HepG2 (cell line): ENCODE data around the gene KIF6.

ENCODE experiments used
- BCL3 ChIP-seq: sonication (generic); formaldehyde crosslinking; IDR thresholded peaks from 2 replicates; pipeline ENCODE4 v1.5.1; 2020; ENCODE audit warnings: mild to moderate bottlenecking, missing genetic modification reagents, moderate library complexity
- BORCS8-MEF2B ChIP-seq: sonication (generic); formaldehyde crosslinking; IDR thresholded peaks from 2 replicates; pipeline ENCODE4 v1.8.0; 2022; ENCODE audit warnings: mild to moderate bottlenecking, missing genetic modification reagents
- CCAR2 ChIP-seq: fragments of 200-400 bp; formaldehyde crosslinking; optimal IDR thresholded peaks from 2 replicates; pipeline ENCODE3; 2018; ENCODE audit warnings: low read depth, mild to moderate bottlenecking, low read length, moderate library complexity
- CENPT ChIP-seq: sonication (generic); formaldehyde crosslinking; IDR thresholded peaks from 2 replicates; pipeline ENCODE4 v1.8.0; 2022; ENCODE audit warnings: low read depth, mild to moderate bottlenecking, moderate library complexity, missing genetic modification reagents
- NR2F6 ChIP-seq, 2 experiments: IDR thresholded peaks; 2 replicates each; pipeline ENCODE4 v1.6.1; 2016; ENCODE audit warnings: antibody characterized with exemption in 1 of 2, mild to moderate bottlenecking in 1 of 2
- POLR2A ChIP-seq, 2 experiments: IDR thresholded peaks; 2 replicates each; pipeline ENCODE4 v1.6.1; 2011; ENCODE audit warnings: low read depth in 2 of 2, low read length in 2 of 2, mild to moderate bottlenecking in 1 of 2, moderate library complexity in 1 of 2; ENCODE audit not compliant: insufficient read depth in 1 of 2
- ZFP1 ChIP-seq: IDR thresholded peaks from 2 replicates; pipeline ENCODE4 v1.6.1; 2016
- ZNF24 ChIP-seq: fragments of 450-650 bp; IDR thresholded peaks from 2 replicates; pipeline ENCODE4 v1.6.1; 2017; ENCODE audit warnings: antibody characterized with exemption, mild to moderate bottlenecking
- ZNF367 ChIP-seq: sonication (generic); formaldehyde crosslinking; IDR thresholded peaks from 2 replicates; pipeline ENCODE4 v1.4.0; 2020; ENCODE audit warnings: missing genetic modification reagents, borderline replicate concordance
- TF ChIP-seq, protein P1 (sequence below): sonication (generic); formaldehyde crosslinking; IDR thresholded peaks from 2 replicates; pipeline ENCODE4 v1.5.0; 2020; ENCODE audit warnings: missing genetic modification reagents
- TF ChIP-seq, protein P2 (sequence below): sonication (generic); formaldehyde crosslinking; IDR thresholded peaks from 2 replicates; pipeline ENCODE4 v1.8.0; 2022; ENCODE audit warnings: mild to moderate bottlenecking, missing genetic modification reagents, borderline replicate concordance
- TF ChIP-seq, protein P3 (sequence below): sonication (generic); formaldehyde crosslinking; IDR thresholded peaks from 2 replicates; pipeline ENCODE4 v1.5.0; 2020; ENCODE audit warnings: mild to moderate bottlenecking, missing genetic modification reagents, moderate library complexity

GRCh38 chr6:39669973-39670342 is 55.2 kb downstream of the KIF6 start:
- TF ChIP-seq CENPT (CRISPR knock-in tag), result no peak
- no peak for TF ChIP-seq BORCS8-MEF2B (CRISPR knock-in tag)
- TF ChIP-seq ZNF367 (CRISPR knock-in tag), result no peak
- no peak for TF ChIP-seq BCL3 (CRISPR knock-in tag)
- TF ChIP-seq CCAR2, result no peak
- TF ChIP-seq POLR2A (IDR thresholded peaks at IDR 0.05; ENCODE audit: insufficient read depth in 1 of 2, low read depth in 2 of 2, low read length in 2 of 2), result no peak
- no peak for TF ChIP-seq ZNF24
- TF ChIP-seq, protein P1, sequence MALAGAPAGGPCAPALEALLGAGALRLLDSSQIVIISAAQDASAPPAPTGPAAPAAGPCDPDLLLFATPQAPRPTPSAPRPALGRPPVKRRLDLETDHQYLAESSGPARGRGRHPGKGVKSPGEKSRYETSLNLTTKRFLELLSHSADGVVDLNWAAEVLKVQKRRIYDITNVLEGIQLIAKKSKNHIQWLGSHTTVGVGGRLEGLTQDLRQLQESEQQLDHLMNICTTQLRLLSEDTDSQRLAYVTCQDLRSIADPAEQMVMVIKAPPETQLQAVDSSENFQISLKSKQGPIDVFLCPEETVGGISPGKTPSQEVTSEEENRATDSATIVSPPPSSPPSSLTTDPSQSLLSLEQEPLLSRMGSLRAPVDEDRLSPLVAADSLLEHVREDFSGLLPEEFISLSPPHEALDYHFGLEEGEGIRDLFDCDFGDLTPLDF (CRISPR knock-in tag), result no peak
- TF ChIP-seq ZFP1 (CRISPR knock-in tag), result no peak
- TF ChIP-seq, protein P2, sequence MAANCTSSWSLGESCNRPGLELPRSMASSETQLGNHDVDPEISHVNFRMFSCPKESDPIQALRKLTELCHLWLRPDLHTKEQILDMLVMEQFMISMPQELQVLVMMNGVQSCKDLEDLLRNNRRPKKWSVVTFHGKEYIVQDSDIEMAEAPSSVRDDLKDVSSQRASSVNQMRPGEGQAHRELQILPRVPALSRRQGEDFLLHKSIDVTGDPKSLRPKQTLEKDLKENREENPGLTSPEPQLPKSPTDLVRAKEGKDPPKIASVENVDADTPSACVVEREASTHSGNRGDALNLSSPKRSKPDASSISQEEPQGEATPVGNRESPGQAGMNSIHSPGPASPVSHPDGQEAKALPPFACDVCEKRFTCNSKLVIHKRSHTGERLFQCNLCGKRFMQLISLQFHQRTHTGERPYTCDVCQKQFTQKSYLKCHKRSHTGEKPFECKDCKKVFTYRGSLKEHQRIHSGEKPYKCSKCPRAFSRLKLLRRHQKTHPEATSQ (CRISPR knock-in tag), result no peak
- TF ChIP-seq NR2F6 (IDR thresholded peaks at IDR 0.05), result no peak
- no peak for TF ChIP-seq NR2F6 (CRISPR knock-in tag; IDR thresholded peaks at IDR 0.05)
- TF ChIP-seq, protein P3, sequence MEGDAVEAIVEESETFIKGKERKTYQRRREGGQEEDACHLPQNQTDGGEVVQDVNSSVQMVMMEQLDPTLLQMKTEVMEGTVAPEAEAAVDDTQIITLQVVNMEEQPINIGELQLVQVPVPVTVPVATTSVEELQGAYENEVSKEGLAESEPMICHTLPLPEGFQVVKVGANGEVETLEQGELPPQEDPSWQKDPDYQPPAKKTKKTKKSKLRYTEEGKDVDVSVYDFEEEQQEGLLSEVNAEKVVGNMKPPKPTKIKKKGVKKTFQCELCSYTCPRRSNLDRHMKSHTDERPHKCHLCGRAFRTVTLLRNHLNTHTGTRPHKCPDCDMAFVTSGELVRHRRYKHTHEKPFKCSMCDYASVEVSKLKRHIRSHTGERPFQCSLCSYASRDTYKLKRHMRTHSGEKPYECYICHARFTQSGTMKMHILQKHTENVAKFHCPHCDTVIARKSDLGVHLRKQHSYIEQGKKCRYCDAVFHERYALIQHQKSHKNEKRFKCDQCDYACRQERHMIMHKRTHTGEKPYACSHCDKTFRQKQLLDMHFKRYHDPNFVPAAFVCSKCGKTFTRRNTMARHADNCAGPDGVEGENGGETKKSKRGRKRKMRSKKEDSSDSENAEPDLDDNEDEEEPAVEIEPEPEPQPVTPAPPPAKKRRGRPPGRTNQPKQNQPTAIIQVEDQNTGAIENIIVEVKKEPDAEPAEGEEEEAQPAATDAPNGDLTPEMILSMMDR (CRISPR knock-in tag), result no peak
